HEK293 (cell line): ENCODE measurements around the gene LDLRAD4.

Source experiments
- CTCF ChIA-PET: fragments of 350-600 bp; formaldehyde crosslinking; extraction: SDS; loops from one replicate; lab custom pipeline; 2021; ENCODE audit warnings: antibody characterized with exemption; lab: Yijun Ruan, JAX
- POLR2A ChIA-PET: fragments of 300-600 bp; formaldehyde crosslinking; extraction: SDS; loops from one replicate; lab custom pipeline; 2020; ENCODE audit warnings: antibody characterized with exemption, inconsistent platforms; lab: Yijun Ruan, JAX
- H3K27ac ChIP-seq: fragments of 200-500 bp; sonication (Bioruptor generic); 2 replicates; pipeline ENCODE4 v1.5.1; 2014; ENCODE audit warnings: low read depth, low read length, control low read depth, inconsistent platforms; ENCODE audit errors: extremely low read depth
- H3K36me3 ChIP-seq, 2 experiments: fragments of 200-500 bp in 1 of 2; sonication (Bioruptor generic) in 1 of 2; 1 replicate in 1 of 2; 2 replicates in 1 of 2; pipeline ENCODE4 v1.5.1; 2014 to 2017; ENCODE audit warnings: inconsistent platforms in 2 of 2, low read length in 2 of 2; ENCODE audit not compliant: control insufficient read depth in 2 of 2, insufficient read depth in 1 of 2
- H3K4me1 ChIP-seq: fragments of 200-500 bp; sonication (Bioruptor generic); 2 replicates; pipeline ENCODE4 v1.5.1; 2014; ENCODE audit warnings: mild to moderate bottlenecking, low read length, inconsistent platforms; ENCODE audit not compliant: control insufficient read depth, insufficient read depth
- H3K4me3 ChIP-seq: 2 replicates; pipeline ENCODE4 v1.5.1; 2011; ENCODE audit warnings: low read depth, mild to moderate bottlenecking, control low read depth, low read length, moderate library complexity
- H3K9me3 ChIP-seq: fragments of 200-500 bp; sonication (Bioruptor generic); 2 replicates; pipeline ENCODE4 v1.5.1; 2014; ENCODE audit warnings: low read depth, low read length, inconsistent platforms; ENCODE audit not compliant: control insufficient read depth, insufficient read depth
- FEZF1 ChIP-seq: fragments of 450-650 bp; formaldehyde crosslinking; IDR thresholded peaks from 2 replicates; pipeline ENCODE4 v1.5.1; 2016; ENCODE audit warnings: missing biosample characterization, missing genetic modification characterization
- HOXC10 ChIP-seq: sonication (generic); formaldehyde crosslinking; IDR thresholded peaks from 2 replicates; pipeline ENCODE4 v1.8.1; 2023; ENCODE audit warnings: mild to moderate bottlenecking, missing genetic modification reagents
- SP7 ChIP-seq: fragments of 450-650 bp; formaldehyde crosslinking; IDR thresholded peaks from 2 replicates; pipeline ENCODE4 v1.5.1; 2016; ENCODE audit warnings: missing biosample characterization, missing genetic modification characterization
- ZBTB1 ChIP-seq: fragments of 450-650 bp; formaldehyde crosslinking; IDR thresholded peaks from 2 replicates; pipeline ENCODE4 v1.5.1; 2016; ENCODE audit warnings: missing biosample characterization, missing genetic modification characterization
- ZBTB11 ChIP-seq: fragments of 450-650 bp; formaldehyde crosslinking; conservative IDR thresholded peaks from 2 replicates; pipeline ENCODE4 v1.5.1; 2016; ENCODE audit warnings: low read depth, missing biosample characterization, missing genetic modification characterization
- ZBTB21 ChIP-seq: fragments of 450-650 bp; formaldehyde crosslinking; IDR thresholded peaks from 2 replicates; pipeline ENCODE4 v1.5.1; 2017; ENCODE audit warnings: missing biosample characterization, missing genetic modification characterization
- ZFP37 ChIP-seq: fragments of 450-650 bp; formaldehyde crosslinking; IDR thresholded peaks from 2 replicates; pipeline ENCODE4 v1.5.1; 2016; ENCODE audit warnings: missing biosample characterization, missing genetic modification characterization
- ZNF112 ChIP-seq: fragments of 450-650 bp; formaldehyde crosslinking; IDR thresholded peaks from 2 replicates; pipeline ENCODE4 v1.5.0; 2017; ENCODE audit warnings: missing biosample characterization, missing genetic modification characterization
- ZNF221 ChIP-seq: fragments of 450-650 bp; formaldehyde crosslinking; IDR thresholded peaks from 2 replicates; pipeline ENCODE4 v1.5.1; 2017; ENCODE audit warnings: missing biosample characterization, missing genetic modification characterization, borderline replicate concordance
- ZNF280D ChIP-seq: fragments of 450-650 bp; formaldehyde crosslinking; IDR thresholded peaks from 2 replicates; pipeline ENCODE4 v1.5.1; 2016; ENCODE audit warnings: missing biosample characterization, missing genetic modification characterization
- ZNF394 ChIP-seq: fragments of 450-650 bp; formaldehyde crosslinking; IDR thresholded peaks from 2 replicates; pipeline ENCODE4 v1.5.1; 2016; ENCODE audit warnings: missing biosample characterization, missing genetic modification characterization, mild to moderate bottlenecking, moderate library complexity, borderline replicate concordance
- ZNF416 ChIP-seq: fragments of 450-650 bp; formaldehyde crosslinking; IDR thresholded peaks from 2 replicates; pipeline ENCODE4 v1.5.1; 2016; ENCODE audit warnings: missing biosample characterization, missing genetic modification characterization
- ZNF521 ChIP-seq: fragments of 450-650 bp; formaldehyde crosslinking; IDR thresholded peaks from 2 replicates; pipeline ENCODE4 v1.5.1; 2017; ENCODE audit warnings: missing biosample characterization, mild to moderate bottlenecking, missing genetic modification characterization
- ZNF596 ChIP-seq: fragments of 450-650 bp; IDR thresholded peaks from 2 replicates; pipeline ENCODE4 v1.5.0; 2018; ENCODE audit warnings: missing biosample characterization, mild to moderate bottlenecking, missing genetic modification characterization, moderate library complexity
- ZNF654 ChIP-seq: fragments of 450-650 bp; formaldehyde crosslinking; IDR thresholded peaks from 2 replicates; pipeline ENCODE4 v1.5.1; 2016; ENCODE audit warnings: low read depth, missing biosample characterization, missing genetic modification characterization
- ZNF785 ChIP-seq: fragments of 450-650 bp; formaldehyde crosslinking; IDR thresholded peaks from 2 replicates; pipeline ENCODE4 v1.5.1; 2016; ENCODE audit warnings: missing biosample characterization, missing genetic modification characterization
- ZSCAN16 ChIP-seq: fragments of 450-650 bp; formaldehyde crosslinking; IDR thresholded peaks from 2 replicates; pipeline ENCODE4 v1.5.1; 2016; ENCODE audit warnings: missing biosample characterization, missing genetic modification characterization
- TF ChIP-seq, protein P1 (sequence below): fragments of 450-650 bp; formaldehyde crosslinking; IDR thresholded peaks from 2 replicates; pipeline ENCODE4 v1.5.1; 2016; ENCODE audit warnings: missing biosample characterization, missing genetic modification characterization
- TF ChIP-seq, protein P2 (sequence below): fragments of 450-650 bp; formaldehyde crosslinking; IDR thresholded peaks from 2 replicates; pipeline ENCODE4 v1.5.1; 2017; ENCODE audit warnings: missing biosample characterization, missing genetic modification characterization

Gene LDLRAD4

DNA sequence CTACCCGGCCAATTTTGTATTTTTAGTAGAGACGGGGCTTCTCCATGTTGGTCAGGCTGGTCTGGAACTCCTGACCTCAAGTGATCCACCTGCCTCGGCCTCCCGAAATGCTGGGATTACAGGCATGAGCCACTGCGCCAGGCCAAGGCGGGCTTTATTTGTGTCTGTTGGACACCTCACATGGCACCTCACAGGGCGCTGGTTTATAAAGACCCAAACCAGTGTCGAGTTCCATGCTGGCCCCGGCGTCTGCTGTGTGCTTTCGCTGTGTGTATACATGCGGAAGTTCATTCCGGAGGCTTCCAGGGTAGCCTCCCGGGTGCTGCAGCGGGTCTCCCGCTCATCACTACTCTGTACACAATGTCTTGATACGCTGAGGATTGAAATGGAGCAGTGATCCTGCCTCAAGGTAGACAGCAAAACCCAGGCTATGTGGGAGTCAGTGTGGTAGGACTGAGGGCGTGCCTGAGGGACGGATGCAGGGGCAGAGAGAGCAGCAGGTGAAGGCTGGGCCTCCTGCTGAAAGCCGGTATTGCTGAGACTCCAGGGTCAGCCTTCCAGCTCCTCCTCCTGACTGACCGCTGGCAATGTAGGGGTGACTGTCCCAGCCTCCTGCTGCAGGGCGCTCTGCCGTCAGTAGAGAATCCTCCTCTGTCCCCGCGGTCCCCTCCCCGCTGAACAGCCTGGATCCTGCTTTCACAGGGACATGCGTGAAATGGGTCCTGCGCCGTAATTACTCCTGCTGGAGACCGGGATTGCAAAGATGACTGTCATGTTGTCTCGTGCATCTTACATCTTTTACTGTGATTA lies 22.7 kb downstream of the LDLRAD4 start:
- CTCF ChIA-PET = no interaction called here
- Histone ChIP-seq H3K27ac (no peak overlapping the region), H3K4me1 (peaks cover under 1% of the 10 kb centered on the region; the same call in 1 of the 2 replicates), H3K9me3 (no peaks in the 10 kb centered on the region), H3K36me3 (no peaks in the 10 kb centered on the region; a peak in 1 of 3 replicates), H3K4me3 (no peak overlapping the region)
- POLR2A ChIA-PET = no interaction called here
- TF ChIP-seq ZFP37 (tag by site-specific recombination) = no peak
- no peak for TF ChIP-seq HOXC10 (CRISPR knock-in tag)
- no peak for TF ChIP-seq FEZF1 (tag by site-specific recombination)

DNA sequence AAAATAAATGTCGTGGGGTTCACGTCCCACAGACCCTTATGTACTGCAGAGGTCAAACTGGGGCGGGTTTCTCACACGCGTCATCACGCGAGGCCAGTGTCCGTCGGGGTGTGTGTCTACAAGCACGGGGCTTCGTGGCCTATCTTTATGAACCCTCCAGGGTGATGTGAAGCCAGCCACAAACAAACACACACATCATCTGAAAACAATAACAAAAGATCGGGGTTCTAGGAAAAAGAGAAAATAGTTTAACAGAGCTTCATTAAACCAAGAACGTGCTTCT lies 23.3 kb downstream of the LDLRAD4 start:
- Histone ChIP-seq H3K9me3 (no peaks in the 10 kb centered on the region), H3K4me3 (no peak overlapping the region), H3K36me3 (no peaks in the 10 kb centered on the region; a peak in 1 of 3 replicates), H3K27ac (no peak overlapping the region), H3K4me1 (peaks cover 3% of the 10 kb centered on the region; the same call in 1 of the 2 replicates)
- no peak for TF ChIP-seq ZBTB1 (tag by site-specific recombination)
- TF ChIP-seq ZNF280D = no peak
- TF ChIP-seq ZNF221 (tag by site-specific recombination) = no peak
- no peak for TF ChIP-seq ZBTB11 (tag by site-specific recombination)
- TF ChIP-seq, protein P1, sequence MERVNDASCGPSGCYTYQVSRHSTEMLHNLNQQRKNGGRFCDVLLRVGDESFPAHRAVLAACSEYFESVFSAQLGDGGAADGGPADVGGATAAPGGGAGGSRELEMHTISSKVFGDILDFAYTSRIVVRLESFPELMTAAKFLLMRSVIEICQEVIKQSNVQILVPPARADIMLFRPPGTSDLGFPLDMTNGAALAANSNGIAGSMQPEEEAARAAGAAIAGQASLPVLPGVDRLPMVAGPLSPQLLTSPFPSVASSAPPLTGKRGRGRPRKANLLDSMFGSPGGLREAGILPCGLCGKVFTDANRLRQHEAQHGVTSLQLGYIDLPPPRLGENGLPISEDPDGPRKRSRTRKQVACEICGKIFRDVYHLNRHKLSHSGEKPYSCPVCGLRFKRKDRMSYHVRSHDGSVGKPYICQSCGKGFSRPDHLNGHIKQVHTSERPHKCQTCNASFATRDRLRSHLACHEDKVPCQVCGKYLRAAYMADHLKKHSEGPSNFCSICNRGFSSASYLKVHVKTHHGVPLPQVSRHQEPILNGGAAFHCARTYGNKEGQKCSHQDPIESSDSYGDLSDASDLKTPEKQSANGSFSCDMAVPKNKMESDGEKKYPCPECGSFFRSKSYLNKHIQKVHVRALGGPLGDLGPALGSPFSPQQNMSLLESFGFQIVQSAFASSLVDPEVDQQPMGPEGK (tag by site-specific recombination) = no peak
- TF ChIP-seq, protein P2, sequence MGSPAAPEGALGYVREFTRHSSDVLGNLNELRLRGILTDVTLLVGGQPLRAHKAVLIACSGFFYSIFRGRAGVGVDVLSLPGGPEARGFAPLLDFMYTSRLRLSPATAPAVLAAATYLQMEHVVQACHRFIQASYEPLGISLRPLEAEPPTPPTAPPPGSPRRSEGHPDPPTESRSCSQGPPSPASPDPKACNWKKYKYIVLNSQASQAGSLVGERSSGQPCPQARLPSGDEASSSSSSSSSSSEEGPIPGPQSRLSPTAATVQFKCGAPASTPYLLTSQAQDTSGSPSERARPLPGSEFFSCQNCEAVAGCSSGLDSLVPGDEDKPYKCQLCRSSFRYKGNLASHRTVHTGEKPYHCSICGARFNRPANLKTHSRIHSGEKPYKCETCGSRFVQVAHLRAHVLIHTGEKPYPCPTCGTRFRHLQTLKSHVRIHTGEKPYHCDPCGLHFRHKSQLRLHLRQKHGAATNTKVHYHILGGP (tag by site-specific recombination) = no peak
- TF ChIP-seq ZNF112 = no peak
- no peak for TF ChIP-seq ZNF654 (tag by site-specific recombination)
- TF ChIP-seq ZNF785 = no peak
- no peak for TF ChIP-seq ZBTB21
- no peak for TF ChIP-seq ZNF596
- no peak for TF ChIP-seq ZSCAN16
- no peak for TF ChIP-seq ZNF394 (tag by site-specific recombination)
- no peak for TF ChIP-seq ZNF521
- no peak for TF ChIP-seq SP7 (tag by site-specific recombination)
- TF ChIP-seq ZNF416 (tag by site-specific recombination) = no peak
- ChIA-PET CTCF (no interaction called here), POLR2A (no interaction called here)
